KOPT-K1 (cell line): ENCODE data around the gene RAC3.

Experiments
- H3K27ac ChIP-seq: fragments of 200-600 bp; sonication (generic); 2 replicates; pipeline ENCODE4 v1.5.1; 2016; ENCODE audit warnings: antibody characterized with exemption, mild to moderate bottlenecking, low read depth, low read length; ENCODE audit not compliant: poor library complexity, severe bottlenecking
- H3K36me3 ChIP-seq: fragments of 200-600 bp; sonication (generic); 2 replicates; pipeline ENCODE4 v1.5.1; 2017; ENCODE audit warnings: antibody characterized with exemption, mild to moderate bottlenecking, low read length, moderate library complexity; ENCODE audit not compliant: insufficient read depth
- H3K9me3 ChIP-seq: fragments of 200-600 bp; sonication (generic); 2 replicates; pipeline ENCODE4 v1.5.1; 2017; ENCODE audit warnings: antibody characterized with exemption, low read length, mild to moderate bottlenecking; ENCODE audit not compliant: insufficient read depth, poor library complexity, severe bottlenecking

Gene RAC3

DNA sequence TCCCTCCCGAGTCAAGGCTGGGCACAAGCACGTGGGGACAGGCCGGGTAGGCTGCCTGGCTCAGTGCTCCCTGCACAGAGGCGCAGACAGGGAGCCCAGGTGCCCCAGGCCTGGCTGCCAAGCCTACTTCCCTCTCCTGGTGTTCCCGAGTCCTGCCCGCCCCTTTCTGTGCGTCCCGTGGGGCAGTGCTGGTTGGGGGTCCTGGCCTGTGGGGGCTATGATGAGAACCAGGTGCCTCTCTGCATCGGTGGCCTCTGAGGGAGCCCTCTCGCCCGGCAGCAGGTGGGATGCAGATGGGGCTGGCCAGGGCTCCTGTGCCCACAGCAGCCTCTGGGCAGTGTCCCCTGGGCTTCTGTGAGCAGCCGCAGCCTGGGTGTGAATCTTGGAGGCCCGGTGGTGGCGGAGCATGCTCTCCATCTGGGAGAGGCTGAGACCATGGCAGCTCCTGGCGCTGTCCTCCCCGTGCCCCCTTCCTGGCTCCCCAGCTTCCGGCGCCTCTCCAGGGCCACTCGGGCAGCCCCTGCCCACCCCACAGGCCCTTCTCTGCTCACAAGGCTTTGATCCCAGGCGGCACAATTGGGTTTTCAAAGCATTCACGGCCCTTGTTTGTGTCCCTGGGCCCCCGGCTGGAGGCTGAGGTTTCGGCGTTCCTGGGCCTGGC, 16.0 kb upstream of the RAC3 start:
- peaks cover 23% of the 10 kb centered on the region for H3K36me3 ChIP-seq
- no peak overlapping the region for H3K27ac ChIP-seq
- no peaks in the 10 kb centered on the region for H3K9me3 ChIP-seq

DNA sequence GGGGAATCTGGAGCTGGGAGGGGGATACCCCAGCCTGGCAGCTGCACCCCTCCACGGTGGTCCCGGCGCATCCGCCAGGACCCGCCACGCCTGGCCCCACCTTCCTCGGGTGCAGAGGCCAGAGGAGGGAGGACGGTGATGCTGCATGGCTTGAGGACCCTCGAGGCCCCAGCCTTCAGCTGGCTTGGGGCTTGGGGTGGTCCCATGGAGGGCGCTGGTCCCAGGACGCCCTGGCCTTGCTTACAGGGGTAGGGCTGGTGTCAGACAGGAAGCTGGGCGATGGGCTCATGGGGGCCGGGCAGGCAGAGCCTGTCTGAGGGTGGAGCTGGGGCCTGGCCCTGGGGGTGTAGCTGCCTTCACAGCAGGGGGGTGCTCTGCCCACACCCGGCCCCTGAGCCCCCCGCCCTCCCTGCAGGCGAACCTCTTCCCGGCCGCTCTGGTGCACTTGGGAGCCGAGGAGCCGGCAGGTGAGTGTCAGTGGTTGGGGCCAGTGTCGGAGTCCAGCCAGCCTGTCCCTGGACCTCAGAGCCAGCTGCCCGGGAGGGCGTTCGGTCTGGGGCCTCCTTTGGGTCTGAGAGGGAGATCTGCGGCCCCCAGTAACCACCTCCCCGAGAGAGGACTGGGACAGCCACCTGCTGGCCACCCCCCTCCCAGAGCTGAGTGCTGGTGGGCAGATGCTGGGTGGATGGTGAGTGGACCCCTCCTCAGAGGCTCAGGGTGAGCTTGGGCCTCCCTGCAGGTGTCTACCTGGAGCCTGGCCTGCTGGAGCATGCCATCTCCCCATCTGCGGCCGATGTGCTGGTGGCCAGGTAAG, 15.2 kb upstream of the RAC3 start:
- Histone ChIP-seq H3K9me3 (no peaks in the 10 kb centered on the region), H3K27ac (no peak overlapping the region), H3K36me3 (peaks cover 23% of the 10 kb centered on the region)

DNA sequence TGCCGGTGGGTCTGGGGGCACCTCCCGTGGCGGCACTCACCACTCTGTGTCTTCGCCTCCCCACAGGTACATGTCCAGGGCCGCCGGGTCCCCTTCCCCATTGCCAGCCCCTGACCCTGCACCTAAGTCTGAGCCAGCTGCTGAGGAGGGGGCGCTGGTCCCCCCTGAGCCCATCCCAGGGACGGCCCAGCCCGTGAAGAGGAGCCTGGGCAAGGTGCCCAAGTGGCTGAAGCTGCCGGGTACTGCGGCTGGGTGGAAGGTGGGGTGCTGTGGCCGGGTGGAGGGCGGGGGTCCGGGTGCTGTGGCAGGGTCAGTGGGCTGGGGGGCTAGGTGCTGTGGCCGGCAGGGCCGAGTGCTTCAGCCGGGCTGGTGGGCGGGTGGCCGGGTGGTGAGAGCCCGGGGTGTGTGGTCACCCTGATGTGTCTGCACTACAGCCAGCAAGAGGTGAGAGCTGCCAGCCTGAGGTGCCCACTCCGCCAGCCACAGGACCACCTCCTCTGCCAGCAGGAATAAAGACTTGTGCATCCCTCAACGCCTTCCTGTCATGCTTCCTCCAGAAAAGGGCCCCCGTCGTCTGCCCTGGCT, 14.5 kb upstream of the RAC3 start:
- Histone ChIP-seq H3K9me3 (no peaks in the 10 kb centered on the region), H3K36me3 (peaks cover 23% of the 10 kb centered on the region), H3K27ac (no peak overlapping the region)

DNA sequence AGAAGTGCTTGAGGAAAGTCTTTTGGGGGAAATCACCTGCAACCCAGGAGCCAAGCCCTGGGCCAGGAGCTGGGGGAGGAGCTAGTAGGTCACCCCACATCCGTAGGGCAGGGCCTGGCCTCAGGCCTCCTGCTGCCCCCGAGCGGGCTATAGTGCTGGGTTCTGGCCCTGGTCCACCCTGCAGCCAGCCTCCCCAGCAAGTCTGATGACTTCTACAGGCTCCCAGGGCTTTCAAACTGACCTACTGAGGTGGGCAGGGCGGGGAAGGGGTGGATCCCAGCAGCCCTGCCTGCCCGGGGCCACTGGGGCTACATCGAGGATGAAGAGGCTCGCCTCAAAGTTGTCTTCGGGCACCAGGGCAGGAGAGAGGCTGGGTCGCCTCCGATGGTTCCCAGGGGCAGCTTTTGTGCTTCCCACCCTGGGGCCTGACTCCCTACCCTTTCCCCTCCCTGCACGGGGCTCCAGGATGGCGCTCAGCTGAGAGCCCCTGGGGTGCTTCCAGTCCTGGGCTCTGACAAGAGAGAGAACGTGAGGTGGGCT, 13.8 kb upstream of the RAC3 start:
- Histone ChIP-seq H3K27ac (no peak overlapping the region), H3K9me3 (no peaks in the 10 kb centered on the region), H3K36me3 (peaks cover 23% of the 10 kb centered on the region)

DNA sequence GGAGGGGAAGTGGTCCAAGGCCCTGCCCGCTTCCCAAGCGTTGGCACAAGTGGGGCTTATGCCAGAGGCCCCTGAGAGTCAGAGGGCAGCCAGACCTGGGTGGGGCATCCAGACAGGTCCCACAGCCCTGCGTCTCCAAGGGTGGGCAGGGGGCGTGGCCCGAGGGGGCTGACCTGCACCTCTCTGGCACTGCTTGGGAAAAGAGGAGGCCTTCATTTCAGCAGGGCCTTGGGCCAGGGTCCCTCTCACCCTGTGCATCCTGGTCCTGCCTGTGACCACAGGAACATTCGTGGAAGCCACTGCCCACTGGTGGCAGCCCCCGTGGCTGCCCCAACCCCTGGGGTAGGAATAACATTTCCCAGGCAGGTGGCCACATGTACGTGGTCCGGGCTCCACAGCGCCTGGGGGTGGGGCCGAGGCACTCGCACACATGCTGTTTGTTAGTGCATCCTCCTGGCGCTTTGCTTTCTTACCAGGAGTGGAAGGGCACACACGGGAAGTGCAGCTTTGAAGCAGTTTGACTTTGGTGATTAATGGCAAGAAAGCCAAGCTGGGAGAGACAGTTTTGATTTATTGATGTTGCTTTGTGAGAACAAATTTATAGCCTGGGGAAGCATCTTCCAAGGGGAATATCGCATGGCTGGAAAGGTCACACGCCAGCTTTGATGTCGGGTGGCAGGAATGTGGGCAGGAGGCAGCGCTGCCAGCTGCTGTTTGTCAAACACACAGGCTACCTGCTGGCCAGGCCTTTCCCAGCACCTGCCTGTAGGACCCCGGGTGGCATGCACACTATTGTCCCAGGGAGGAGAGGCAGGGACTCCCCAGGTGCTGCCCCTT, 13.1 kb upstream of the RAC3 start:
- Histone ChIP-seq H3K27ac (no peak overlapping the region), H3K36me3 (peaks cover 23% of the 10 kb centered on the region), H3K9me3 (no peaks in the 10 kb centered on the region)

DNA sequence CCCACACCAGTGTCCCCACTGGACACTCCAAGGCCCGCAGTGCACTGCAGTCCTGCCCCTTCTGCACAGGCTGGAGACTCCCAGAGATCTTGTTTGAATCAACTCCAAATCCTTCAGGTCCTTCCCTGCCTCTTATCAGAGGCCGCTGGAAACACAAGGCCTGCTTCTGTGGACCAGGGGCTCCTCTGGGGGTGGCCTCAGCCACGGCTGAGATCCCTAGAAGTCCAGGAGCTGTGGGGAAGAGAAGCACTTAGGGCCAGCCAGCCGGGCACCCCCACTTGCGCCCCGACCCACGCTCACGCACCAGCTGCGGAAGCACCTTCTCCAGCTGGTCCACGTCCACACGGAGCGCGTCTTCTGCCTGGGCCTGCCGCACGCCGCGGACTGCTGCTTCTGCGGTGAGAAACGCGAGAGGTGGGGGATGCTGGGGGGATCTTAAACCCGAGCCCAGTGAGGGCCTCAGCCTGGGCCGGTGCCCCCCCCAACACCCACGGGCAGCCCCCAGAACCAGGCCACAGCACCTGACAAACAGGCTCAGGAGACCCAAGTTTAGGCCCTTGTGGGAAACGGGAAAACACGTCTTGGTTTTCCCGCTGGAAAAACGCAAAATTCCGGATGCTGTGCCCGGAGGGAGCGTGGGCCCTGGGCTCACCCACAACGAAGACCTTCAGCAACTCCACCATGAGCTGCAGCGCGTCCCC, 12.3 kb upstream of the RAC3 start:
- Histone ChIP-seq H3K27ac (no peak overlapping the region), H3K36me3 (peaks cover 23% of the 10 kb centered on the region), H3K9me3 (no peaks in the 10 kb centered on the region)

DNA sequence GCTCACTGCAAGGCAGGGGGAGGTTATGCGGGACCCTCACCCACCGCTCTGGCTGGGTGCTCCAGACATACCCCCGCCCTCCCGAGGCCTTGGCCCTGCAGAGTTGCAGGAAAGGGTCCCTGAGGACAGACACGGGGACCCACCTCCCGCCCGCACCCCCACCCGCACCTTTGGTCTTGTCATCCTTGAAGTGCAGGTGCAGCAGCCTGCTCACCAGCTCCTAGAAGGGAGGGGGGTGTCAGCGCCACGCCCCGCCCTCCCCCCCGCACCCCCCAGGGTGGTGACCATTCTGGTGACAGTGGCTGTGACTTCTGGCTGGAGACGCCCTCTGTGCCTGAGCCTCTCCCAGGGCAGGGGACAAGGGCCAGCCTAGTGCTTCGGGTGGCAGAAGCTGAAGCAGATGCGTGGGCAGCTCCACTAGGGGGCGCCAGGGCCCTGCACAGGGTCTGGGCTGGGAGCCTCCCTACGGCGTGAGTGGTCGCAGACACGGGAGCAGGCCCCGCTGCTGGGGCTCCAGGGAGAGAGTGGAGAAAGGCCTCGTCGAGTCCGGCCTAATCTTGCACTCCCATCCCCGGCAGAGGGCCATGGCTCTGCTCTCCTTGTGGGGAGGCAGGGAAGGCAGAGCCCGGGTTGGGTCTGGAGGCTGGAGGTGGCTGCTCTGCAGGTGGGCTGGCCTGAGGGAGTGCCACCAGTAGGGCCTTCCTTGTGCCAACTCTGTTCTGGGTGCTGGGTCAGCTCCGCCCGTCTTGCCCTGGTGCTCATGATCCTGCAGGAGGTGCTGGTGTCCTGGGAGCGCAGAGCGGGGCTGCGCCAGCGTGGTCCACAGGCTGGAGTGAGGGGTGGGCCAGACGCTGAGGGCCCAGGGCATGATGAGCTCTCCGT, 11.5 kb upstream of the RAC3 start:
- Histone ChIP-seq H3K36me3 (peaks cover 23% of the 10 kb centered on the region), H3K27ac (no peak overlapping the region), H3K9me3 (no peaks in the 10 kb centered on the region)

DNA sequence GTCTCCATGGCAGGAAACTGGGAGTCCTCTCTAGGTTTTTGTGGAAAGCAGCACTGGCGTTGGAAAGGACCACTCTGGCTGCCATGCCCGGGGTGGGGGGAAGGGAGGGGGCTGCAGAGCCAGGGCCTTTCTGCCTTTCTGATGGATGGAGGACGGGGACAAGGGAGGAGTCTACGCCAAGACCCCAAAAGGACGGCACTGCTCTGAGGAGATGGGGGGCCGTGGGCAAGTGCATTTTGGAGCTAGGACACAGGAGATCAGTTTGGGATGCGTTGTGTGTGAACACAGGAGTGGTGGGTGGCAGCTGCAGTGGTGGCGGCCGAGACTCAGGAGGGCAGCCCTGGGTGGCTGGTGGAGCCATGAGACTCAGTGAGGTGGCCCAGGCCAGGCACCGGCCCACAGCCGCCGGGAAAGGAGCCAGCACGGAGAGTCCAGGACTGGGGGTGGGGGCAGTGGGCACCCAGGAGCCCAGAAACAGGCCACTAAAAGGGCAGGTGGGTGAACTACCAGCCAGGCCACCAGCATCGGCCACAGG, 10.8 kb upstream of the RAC3 start:
- Histone ChIP-seq H3K9me3 (no peaks in the 10 kb centered on the region), H3K36me3 (peaks cover 23% of the 10 kb centered on the region), H3K27ac (no peak overlapping the region)

DNA sequence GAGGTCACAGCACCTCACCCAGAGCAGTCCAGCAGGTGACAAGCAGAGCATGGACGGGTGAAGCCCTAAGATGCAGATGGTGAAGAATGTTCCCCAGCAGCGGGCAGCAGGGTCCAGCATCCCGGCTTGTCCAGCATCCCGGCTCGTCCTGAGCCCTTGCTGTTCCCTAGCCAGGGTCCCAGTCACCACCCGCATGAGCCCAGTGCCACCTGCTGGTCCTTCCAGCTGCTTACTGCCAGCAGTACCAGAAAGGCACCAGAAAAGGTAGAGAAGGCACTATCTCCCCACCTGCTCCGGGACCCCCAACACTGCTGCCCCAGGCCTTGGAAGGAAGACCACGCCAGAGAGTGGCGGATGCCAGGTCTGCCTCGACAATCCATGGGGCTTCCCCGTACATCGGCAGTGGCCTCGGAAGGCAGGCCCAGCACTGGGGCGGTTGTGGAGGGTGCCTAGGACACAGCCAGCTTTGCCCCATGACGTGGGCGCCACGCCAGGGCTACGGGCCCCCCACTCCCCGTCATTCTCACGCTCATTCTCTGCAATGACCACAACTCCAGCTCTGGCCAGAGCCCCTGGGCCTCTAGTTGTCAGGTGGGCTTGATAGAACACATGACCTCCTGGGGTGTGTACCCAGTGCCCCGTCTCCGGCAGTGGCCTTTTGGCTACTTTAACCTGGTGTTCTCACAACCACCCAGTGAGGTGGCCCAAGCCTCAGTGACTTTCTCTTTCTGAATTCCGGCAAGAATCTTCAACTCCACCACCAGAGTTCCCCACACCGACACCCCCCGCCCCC, 10.2 kb upstream of the RAC3 start:
- H3K9me3 ChIP-seq, result no peaks in the 10 kb centered on the region
- H3K27ac ChIP-seq, result peak overlapping the region; percentile 82
- H3K36me3 ChIP-seq, result peaks cover 23% of the 10 kb centered on the region

DNA sequence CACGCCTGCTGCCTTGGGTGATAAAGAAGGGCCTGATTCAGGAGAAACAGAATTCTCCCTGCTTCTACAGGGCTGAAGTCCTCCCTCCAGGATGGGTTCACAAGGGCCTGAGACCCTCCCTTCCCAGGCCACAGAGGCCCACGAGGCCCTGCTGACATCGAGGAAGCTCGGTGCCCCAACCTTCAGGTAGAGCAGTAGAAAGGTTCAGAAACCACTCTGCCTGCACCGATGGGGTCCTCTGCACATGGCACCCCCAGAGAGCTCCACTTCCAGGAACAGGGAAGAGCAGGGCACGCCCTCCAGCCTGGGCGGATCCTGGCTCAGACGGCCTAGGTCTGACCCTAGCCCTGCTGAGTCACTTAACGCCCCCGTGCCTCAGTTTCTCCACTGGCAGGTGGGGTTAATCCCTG, 9.6 kb upstream of the RAC3 start:
- Histone ChIP-seq H3K27ac (peak overlapping the region; percentile 82), H3K36me3 (peaks cover 24% of the 10 kb centered on the region), H3K9me3 (no peaks in the 10 kb centered on the region)

DNA sequence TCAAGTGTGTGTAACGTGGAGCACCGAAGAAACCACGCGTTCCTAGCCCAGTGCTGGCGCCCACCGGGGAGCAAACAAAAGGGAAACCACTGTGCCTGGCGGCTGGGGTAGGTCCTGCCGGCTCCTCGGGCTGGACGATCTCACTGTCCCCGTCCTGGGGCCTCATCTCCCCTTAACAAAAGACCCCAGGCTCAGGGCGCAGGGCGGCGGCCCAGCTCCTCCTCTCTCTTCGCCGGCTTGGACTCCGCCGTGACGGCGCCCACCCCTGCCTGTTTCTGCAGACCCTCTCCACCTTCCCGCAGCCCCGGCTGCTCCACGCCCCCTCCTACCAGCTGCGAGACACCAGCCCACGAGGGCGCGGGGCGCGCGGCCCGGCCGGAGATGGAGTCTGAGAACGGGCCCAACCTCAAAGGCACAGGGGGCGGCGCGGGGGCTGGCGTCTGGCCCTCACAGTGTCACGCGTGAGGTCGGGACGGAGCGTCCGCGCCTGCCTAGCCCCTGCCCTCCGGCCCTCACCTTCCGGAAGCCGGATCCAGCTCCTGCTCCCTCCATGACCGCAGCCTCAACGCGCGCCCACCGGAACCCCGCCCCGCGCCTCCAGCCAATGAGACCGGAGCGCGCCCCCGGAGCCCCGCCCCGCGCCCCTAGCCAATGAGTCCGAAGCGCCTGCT, 9.0 kb upstream of the RAC3 start, which contains the start of gene CENPX:
TSS of gene CENPX (minus strand) at position 569 of the 671 bp plus-strand sequence. CDS start at position 552, 17 bp downstream.
- Histone ChIP-seq H3K36me3 (peaks cover 26% of the 10 kb centered on the region), H3K9me3 (no peaks in the 10 kb centered on the region), H3K27ac (peak within 1 kb of the TSS; percentile 82)

DNA sequence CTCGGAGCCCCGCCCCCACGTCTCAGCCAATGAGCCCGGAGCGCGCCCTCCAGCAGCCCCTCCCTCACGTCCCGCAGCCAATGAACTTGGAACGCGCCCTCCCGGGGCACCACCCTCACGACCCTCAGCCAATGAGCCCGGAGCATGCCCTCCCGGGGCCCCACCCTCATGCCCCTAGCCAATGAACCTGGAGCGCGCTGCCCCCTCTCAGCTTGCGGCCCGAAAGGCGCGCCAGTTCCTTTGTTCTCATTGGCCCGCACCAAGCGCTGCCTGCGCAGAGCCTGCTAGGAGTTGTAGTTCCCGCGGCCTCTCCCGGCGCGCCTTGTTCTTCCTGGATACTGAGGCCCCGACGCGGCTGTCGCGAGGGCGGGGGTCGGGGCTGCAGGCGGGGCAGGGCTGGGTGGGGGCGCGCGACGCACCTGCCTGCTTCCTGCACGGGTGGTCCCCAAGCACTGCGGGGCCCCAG, 8.5 kb upstream of the RAC3 start, which contains the start of gene LRRC45:
TSS of gene LRRC45 (plus strand) at position 325 of the 466 bp plus-strand sequence. CDS start 339 bp downstream, outside the sequence.
- Histone ChIP-seq H3K9me3 (no peaks in the 10 kb centered on the region), H3K27ac (peak within 1 kb of the TSS; percentile 82), H3K36me3 (peaks cover 28% of the 10 kb centered on the region)
